PC-9 (cell line): ENCODE measurements around the gene CTSW. TPM values are rescaled to one million over a fixed set of nuclear protein-coding genes. Genes with fewer than 3 reads are reported as not detected.

Source experiments
- BruUV-seq: library from RNA; stranded (reverse); fragments of 400-500 nt; replicated peaks from 2 replicates; lab custom pipeline; 2021; lab: Mats Ljungman, UMichigan
- CTCF ChIA-PET: fragments of 300-600 bp; sonication (Branson Sonifier 250); formaldehyde crosslinking; loops from one replicate; lab custom pipeline; 2022; ENCODE audit warnings: antibody characterized with exemption; lab: Charles Lee
- POLR2A ChIA-PET: fragments of 300-600 bp; sonication (Branson Sonifier 250); formaldehyde crosslinking; loops from one replicate; lab custom pipeline; 2022; ENCODE audit warnings: antibody characterized with exemption; ENCODE audit not compliant: unreplicated experiment; lab: Charles Lee
- DNase-seq, 2 experiments: peaks; one replicate each; pipeline versions ENCODE4 v3.0.0 to v3.0.0-alpha.2; 2015 to 2022; ENCODE audit warnings: mixed read lengths in 1 of 2
- H2AFZ ChIP-seq: fragments of 200-600 bp; sonication (generic); 2 replicates; pipeline ENCODE4 v1.8.1; 2017; ENCODE audit warnings: antibody characterized with exemption
- H3F3A ChIP-seq: fragments of 200-600 bp; sonication (generic); 2 replicates; pipeline ENCODE4 v1.8.1; 2017; ENCODE audit warnings: antibody characterized with exemption, mild to moderate bottlenecking, low read depth; ENCODE audit not compliant: insufficient read depth
- H3K27ac ChIP-seq: fragments of 200-600 bp; sonication (generic); 2 replicates; pipeline ENCODE4 v1.6.1; 2016; ENCODE audit warnings: mixed run types
- H3K27me3 ChIP-seq: fragments of 200-600 bp; sonication (generic); 2 replicates; pipeline ENCODE4 v1.6.1; 2016; ENCODE audit warnings: low read depth, mixed run types; ENCODE audit not compliant: insufficient read depth
- H3K36me3 ChIP-seq: fragments of 200-600 bp; sonication (generic); 2 replicates; pipeline ENCODE4 v1.6.1; 2016; ENCODE audit warnings: low read depth, mixed run types
- H3K4me1 ChIP-seq: fragments of 200-600 bp; sonication (generic); replicated peaks from 2 replicates; pipeline ENCODE4 v1.6.1; 2016; ENCODE audit warnings: mixed run types; ENCODE audit not compliant: insufficient read depth
- H3K4me2 ChIP-seq: fragments of 200-600 bp; sonication (generic); 2 replicates; pipeline ENCODE4 v1.6.1; 2017; ENCODE audit warnings: mixed run types
- H3K4me3 ChIP-seq: fragments of 200-600 bp; sonication (generic); 2 replicates; pipeline ENCODE4 v1.6.1; 2016; ENCODE audit warnings: mixed run types
- H3K79me2 ChIP-seq: fragments of 200-600 bp; sonication (generic); 2 replicates; pipeline ENCODE4 v1.6.1; 2017; ENCODE audit warnings: low read depth, mixed run types
- H3K9me2 ChIP-seq: fragments of 200-600 bp; sonication (generic); 2 replicates; pipeline ENCODE4 v1.8.1; 2017; ENCODE audit warnings: mild to moderate bottlenecking; ENCODE audit not compliant: insufficient read depth
- H3K9me3 ChIP-seq: fragments of 200-600 bp; sonication (generic); 2 replicates; pipeline ENCODE4 v1.8.1; 2016; ENCODE audit warnings: low read depth; ENCODE audit not compliant: insufficient read depth
- H4K20me1 ChIP-seq: fragments of 200-600 bp; sonication (generic); 2 replicates; pipeline ENCODE4 v1.8.1; 2017; ENCODE audit not compliant: insufficient read depth
- EZH2 ChIP-seq: fragments of 200-600 bp; sonication (generic); IDR thresholded peaks from 2 replicates; pipeline ENCODE4 v1.8.0; 2017; ENCODE audit warnings: antibody characterized with exemption, low read depth
- intact Hi-C: fragments of 100-400 bp; cut with micrococcal nuclease; formaldehyde crosslinking; loops from one replicate; pipeline ENCODE4 v1.10.0; 2022; ENCODE audit not compliant: unreplicated experiment
- total RNA-seq: library from RNA; stranded (reverse); gene quantifications from 2 replicates; pipeline ENCODE4 v1.2.3, GENCODE V29; 2021
- TF ChIP-seq, protein P1 (sequence below): fragments of 200-600 bp; sonication (generic); conservative IDR thresholded peaks from 2 replicates; pipeline ENCODE4 v1.6.1; 2017; ENCODE audit warnings: mixed run types, antibody characterized with exemption, mild to moderate bottlenecking, moderate library complexity

The CTSW gene
- total RNA-seq, 1 experiment from 2014 or later: not detected

- H2AFZ ChIP-seq: peak within 1 kb of the TSS; percentile 80
- H3K36me3 ChIP-seq: peaks cover 6% of the 10 kb centered on the region; the same call in 1 of the 2 replicates
- POLR2A ChIA-PET: interaction anchor here (0.9 to 1.2 kb wide), 2 partner anchors 9 to 28 kb away, joined by 3 to 6 read pairs; partner anchors contain the start of gene CCDC85B
- no peak for TF ChIP-seq EZH2
- TF ChIP-seq, protein P1, sequence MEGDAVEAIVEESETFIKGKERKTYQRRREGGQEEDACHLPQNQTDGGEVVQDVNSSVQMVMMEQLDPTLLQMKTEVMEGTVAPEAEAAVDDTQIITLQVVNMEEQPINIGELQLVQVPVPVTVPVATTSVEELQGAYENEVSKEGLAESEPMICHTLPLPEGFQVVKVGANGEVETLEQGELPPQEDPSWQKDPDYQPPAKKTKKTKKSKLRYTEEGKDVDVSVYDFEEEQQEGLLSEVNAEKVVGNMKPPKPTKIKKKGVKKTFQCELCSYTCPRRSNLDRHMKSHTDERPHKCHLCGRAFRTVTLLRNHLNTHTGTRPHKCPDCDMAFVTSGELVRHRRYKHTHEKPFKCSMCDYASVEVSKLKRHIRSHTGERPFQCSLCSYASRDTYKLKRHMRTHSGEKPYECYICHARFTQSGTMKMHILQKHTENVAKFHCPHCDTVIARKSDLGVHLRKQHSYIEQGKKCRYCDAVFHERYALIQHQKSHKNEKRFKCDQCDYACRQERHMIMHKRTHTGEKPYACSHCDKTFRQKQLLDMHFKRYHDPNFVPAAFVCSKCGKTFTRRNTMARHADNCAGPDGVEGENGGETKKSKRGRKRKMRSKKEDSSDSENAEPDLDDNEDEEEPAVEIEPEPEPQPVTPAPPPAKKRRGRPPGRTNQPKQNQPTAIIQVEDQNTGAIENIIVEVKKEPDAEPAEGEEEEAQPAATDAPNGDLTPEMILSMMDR: no peak
- BruUV-seq: no TSS peak
- H3K4me1 ChIP-seq: peaks cover 54% of the 10 kb centered on the region
- DNase-seq: no peak
- H3K9me2 ChIP-seq: no peaks in the 10 kb centered on the region
- CTCF ChIA-PET: interaction anchor here (0.6 to 1.8 kb wide), 2 partner anchors 20 to 27 kb away, joined by 7 to 12 read pairs; partner anchors contain the start of gene CCDC85B
- H4K20me1 ChIP-seq: no peaks in the 10 kb centered on the region
- intact Hi-C loops: loop anchor here (1.0 to 5.0 kb wide), 3 partner anchors 30 to 361 kb away; partner anchors contain the start of genes FIBP, LTBP3 and SART1
- no peaks in the 10 kb centered on the region for H3K27me3 ChIP-seq
- peak within 1 kb of the TSS; percentile 90 for H3K27ac ChIP-seq
- H3F3A ChIP-seq: peaks cover 39% of the 10 kb centered on the region; the same call in 1 of the 2 replicates
- H3K9me3 ChIP-seq: no peaks in the 10 kb centered on the region
- H3K79me2 ChIP-seq: peaks cover 42% of the 10 kb centered on the region
- peak within 1 kb of the TSS; percentile 94 for H3K4me2 ChIP-seq
- peak within 1 kb of the TSS; percentile 89 for H3K4me3 ChIP-seq
Measured at GRCh38 chr11:65918211-65919140, 38.8 kb downstream of the CTSW start, which contains the start of gene C11orf68. C11orf68 (minus strand) TSS chr11:65919062; CDS start chr11:65919031, 31 bp downstream.

DNA sequence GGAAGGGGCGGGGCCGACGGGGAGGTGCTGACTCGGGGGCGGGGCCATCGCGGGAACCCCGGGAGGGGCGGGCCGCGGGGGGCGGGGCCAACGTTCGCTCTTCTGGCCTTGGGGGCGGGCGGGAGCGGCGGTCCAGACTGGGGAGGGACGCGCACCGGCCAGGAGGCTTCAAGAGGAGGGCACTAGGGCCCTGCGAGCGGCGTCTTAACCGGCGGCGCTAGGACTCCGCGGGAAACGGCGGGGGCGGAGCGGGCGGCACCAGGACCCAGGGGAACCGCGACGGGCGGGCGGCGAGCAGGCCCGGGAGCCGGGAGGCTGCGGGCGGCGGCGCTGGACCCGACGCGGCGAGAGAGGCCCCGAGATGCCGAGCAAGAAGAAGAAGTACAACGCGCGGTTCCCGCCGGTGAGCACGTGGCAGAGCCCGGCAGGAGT is 39.5 kb downstream of the CTSW start, which contains the start of gene DRAP1:
Gene DRAP1, plus strand, starts transcription at position 286 of the 432 bp plus-strand sequence. Its CDS starts 76 bp downstream, at position 362.
- Histone ChIP-seq H3K4me1 (peaks cover 49% of the 10 kb centered on the region), H3K27me3 (no peaks in the 10 kb centered on the region), H3K4me3 (peak within 1 kb of the TSS; percentile 89), H3K4me2 (peak within 1 kb of the TSS; percentile 94), H3K27ac (peak within 1 kb of the TSS; percentile 90), H3K79me2 (peaks cover 42% of the 10 kb centered on the region), H3K9me3 (no peaks in the 10 kb centered on the region), H3K36me3 (peaks cover 6% of the 10 kb centered on the region; the same call in 1 of the 2 replicates), H3K9me2 (no peaks in the 10 kb centered on the region), H3F3A (peaks cover 39% of the 10 kb centered on the region; the same call in 1 of the 2 replicates), H4K20me1 (no peaks in the 10 kb centered on the region), H2AFZ (peak within 1 kb of the TSS; percentile 80)
- no peak for TF ChIP-seq EZH2
- TF ChIP-seq, protein P1: no peak
- peak; percentile 91 to 99 for DNase-seq
- intact Hi-C loops: loop anchor here (1.0 to 5.0 kb wide), 3 partner anchors 31 to 362 kb away; partner anchors contain the start of genes FIBP, LTBP3 and SART1
- ChIA-PET CTCF (interaction anchor here (0.6 kb wide), 1 partner anchor 32 kb away, joined by 3 read pairs; no protein-coding TSS in a partner anchor), POLR2A (interaction anchor here (0.6 kb wide), 1 partner anchor 19 kb away, joined by 5 read pairs; no protein-coding TSS in a partner anchor)
- BruUV-seq: no TSS peak
